Nephron progenitor cell (in vitro differentiated cells): ENCODE data around the gene ZBTB48.
A peak's percentile ranks its signal among the peaks of the same experiment; 100 is the strongest.

Source experiments
- DNase-seq: peaks from one replicate; pipeline ENCODE4 v3.0.0; 2021
- H3K27ac Mint-ChIP-seq: 2 replicates; pipeline ENCODE4 v1.8.0; 2021; ENCODE audit warnings: mild to moderate bottlenecking, moderate library complexity, mixed read lengths
- H3K27me3 Mint-ChIP-seq: 2 replicates; pipeline ENCODE4 v1.8.0; 2021; ENCODE audit warnings: mild to moderate bottlenecking, low read depth, mixed read lengths; ENCODE audit not compliant: poor library complexity
- H3K36me3 Mint-ChIP-seq: 2 replicates; pipeline ENCODE4 v1.8.0; 2021; ENCODE audit warnings: low read depth, mixed read lengths
- H3K4me1 Mint-ChIP-seq: 2 replicates; pipeline ENCODE4 v1.8.0; 2021; ENCODE audit warnings: mixed read lengths
- H3K4me3 Mint-ChIP-seq: 2 replicates; pipeline ENCODE4 v1.8.0; 2021; ENCODE audit warnings: mild to moderate bottlenecking, moderate library complexity, mixed read lengths
- H3K9me3 Mint-ChIP-seq: 2 replicates; pipeline ENCODE4 v1.8.0; 2021; ENCODE audit warnings: mild to moderate bottlenecking, moderate library complexity, mixed read lengths
- TF ChIP-seq, protein P1 (sequence below): fragments of 200-600 bp; sonication (generic); IDR thresholded peaks from 2 replicates; pipeline ENCODE4 v1.5.0; 2021; ENCODE audit warnings: antibody characterized with exemption

Gene ZBTB48

DNA sequence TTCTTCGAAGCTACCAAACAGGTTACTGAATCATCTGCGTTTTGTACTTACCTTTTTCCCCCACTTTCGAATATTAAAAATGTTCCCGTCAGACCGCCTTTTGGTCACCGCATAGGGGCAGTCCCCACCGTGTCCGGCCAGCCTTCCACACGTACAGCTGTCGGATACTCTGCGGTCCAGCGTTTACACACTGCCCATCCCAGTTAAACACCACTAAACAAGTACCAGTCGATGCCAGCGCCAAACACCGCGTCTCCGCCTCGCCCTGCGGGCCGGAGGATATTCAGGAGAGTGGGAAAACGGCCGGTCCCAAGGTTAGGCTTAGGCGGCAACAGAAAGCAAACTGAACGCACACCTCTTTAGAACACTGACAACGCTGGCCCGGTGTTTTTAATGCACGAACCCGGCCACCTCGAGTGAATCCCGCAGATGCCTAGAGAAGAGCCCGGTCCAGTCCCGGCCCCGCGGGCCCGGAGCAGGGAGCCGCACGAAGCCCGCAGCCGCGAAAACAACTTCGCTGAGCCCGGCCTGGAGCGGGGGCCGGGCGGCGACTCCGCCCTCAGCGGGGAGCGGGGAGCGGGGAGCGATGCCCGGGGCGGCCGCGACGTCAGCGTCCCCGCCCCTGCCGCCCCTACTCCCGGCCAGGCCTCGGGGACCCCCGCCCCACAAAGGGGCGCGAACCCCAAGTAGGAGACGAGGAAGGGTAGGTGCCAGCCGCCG is 33.0 kb downstream of the ZBTB48 start:
- peak overlapping the region; percentile 87 for H3K27ac Mint-ChIP-seq
- H3K4me1 Mint-ChIP-seq: peaks cover 34% of the 10 kb centered on the region
- H3K36me3 Mint-ChIP-seq: peaks cover 9% of the 10 kb centered on the region
- DNase-seq: no peak
- H3K4me3 Mint-ChIP-seq: peak overlapping the region; percentile 90
- no peaks in the 10 kb centered on the region for H3K9me3 Mint-ChIP-seq
- TF ChIP-seq, protein P1, sequence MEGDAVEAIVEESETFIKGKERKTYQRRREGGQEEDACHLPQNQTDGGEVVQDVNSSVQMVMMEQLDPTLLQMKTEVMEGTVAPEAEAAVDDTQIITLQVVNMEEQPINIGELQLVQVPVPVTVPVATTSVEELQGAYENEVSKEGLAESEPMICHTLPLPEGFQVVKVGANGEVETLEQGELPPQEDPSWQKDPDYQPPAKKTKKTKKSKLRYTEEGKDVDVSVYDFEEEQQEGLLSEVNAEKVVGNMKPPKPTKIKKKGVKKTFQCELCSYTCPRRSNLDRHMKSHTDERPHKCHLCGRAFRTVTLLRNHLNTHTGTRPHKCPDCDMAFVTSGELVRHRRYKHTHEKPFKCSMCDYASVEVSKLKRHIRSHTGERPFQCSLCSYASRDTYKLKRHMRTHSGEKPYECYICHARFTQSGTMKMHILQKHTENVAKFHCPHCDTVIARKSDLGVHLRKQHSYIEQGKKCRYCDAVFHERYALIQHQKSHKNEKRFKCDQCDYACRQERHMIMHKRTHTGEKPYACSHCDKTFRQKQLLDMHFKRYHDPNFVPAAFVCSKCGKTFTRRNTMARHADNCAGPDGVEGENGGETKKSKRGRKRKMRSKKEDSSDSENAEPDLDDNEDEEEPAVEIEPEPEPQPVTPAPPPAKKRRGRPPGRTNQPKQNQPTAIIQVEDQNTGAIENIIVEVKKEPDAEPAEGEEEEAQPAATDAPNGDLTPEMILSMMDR: no peak
- H3K27me3 Mint-ChIP-seq: peaks cover 3% of the 10 kb centered on the region

DNA sequence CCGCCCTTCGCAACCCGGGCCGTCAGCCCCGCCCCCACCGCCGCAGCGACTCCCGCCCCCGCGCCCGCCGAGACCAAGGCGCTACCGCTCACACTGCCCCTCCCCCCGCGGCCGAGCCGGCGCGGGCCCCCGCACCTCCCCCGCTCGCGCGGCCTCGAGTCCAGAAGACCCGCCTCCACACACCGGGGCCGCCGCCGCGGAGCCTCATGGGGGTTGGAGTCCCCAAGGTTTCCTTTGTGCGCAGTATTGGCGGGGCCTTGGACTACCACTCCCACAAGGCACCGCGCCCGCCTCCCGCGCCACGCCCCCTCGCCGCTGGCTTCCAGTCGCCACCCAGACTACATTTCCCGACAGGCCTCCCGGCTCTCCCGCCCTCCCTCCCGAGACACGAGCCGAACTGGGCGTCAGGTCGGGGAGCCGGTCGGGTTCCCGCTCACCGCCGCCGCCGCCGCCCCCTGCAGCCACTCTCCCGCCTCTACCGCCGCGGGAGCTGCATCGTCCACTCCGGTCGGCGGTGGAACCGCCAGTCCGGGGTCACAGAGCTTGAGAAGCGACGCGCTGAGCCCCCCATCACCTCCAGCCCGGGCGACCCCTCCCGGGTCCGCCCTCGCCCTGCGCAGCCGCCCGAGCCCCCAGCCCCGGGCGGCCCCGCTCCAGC is 33.7 kb downstream of the ZBTB48 start, which contains the start of gene PHF13:
PHF13 (plus strand) TSS at position 371 of the 658 bp plus-strand sequence. CDS start 336 bp downstream, outside the sequence.
- Mint-ChIP-seq H3K4me1 (peaks cover 34% of the 10 kb centered on the region), H3K9me3 (no peaks in the 10 kb centered on the region), H3K4me3 (peak within 1 kb of the TSS; percentile 90), H3K27ac (peak within 1 kb of the TSS; percentile 87), H3K36me3 (peaks cover 9% of the 10 kb centered on the region), H3K27me3 (peaks cover 3% of the 10 kb centered on the region)
- peak; percentile 100 for DNase-seq
- TF ChIP-seq, protein P1: no peak

DNA sequence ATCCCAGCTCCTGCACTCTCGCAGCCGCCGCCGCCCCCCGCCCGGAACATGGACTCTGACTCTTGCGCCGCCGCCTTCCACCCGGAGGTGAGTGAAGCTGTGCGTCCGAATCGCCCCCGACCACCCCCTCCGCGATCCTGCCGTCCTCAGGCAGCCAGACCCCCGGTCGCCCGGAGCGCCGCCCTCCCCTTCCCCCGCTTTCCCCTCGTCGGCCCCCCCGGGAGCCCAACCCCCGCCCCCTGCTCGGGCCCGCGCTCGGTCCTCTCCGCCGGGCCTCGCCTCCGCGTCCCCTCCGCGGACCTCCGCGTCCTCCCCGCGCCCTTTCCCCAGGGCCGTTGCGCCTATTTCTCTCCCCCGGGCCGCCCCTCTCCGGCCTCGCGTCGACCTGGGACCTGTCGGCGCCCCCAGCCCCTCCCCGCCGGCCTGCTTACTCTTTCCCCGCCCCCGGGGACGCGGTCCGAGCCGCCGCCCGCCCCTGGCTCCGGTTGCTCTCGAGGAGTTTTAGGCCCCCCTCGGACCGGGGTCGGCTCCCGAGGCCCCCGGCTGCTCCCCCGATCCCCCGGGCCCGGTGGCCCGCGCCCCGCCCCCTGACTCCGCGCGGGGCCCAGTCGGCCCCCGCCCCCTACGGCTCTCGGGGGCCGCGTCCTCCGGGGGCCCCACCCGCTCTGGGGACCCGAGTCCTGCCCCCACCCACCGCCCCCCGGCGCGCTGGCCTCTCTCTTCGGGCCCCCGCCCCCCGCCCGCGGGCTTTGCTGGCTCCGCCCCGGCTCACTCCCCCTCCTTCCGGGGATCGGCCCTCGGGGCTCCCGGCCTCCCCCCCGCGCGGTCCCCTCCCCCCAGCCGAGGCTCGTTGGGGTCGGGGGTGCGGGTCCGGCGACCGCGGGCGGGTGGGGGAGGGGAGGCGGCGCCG is 34.5 kb downstream of the ZBTB48 start:
- Mint-ChIP-seq H3K4me1 (peaks cover 33% of the 10 kb centered on the region), H3K27ac (no peak overlapping the region), H3K9me3 (no peaks in the 10 kb centered on the region), H3K27me3 (peaks cover 3% of the 10 kb centered on the region), H3K4me3 (peak overlapping the region; percentile 80), H3K36me3 (peaks cover 16% of the 10 kb centered on the region)
- TF ChIP-seq, protein P1: no peak
- DNase-seq: peak; percentile 72

DNA sequence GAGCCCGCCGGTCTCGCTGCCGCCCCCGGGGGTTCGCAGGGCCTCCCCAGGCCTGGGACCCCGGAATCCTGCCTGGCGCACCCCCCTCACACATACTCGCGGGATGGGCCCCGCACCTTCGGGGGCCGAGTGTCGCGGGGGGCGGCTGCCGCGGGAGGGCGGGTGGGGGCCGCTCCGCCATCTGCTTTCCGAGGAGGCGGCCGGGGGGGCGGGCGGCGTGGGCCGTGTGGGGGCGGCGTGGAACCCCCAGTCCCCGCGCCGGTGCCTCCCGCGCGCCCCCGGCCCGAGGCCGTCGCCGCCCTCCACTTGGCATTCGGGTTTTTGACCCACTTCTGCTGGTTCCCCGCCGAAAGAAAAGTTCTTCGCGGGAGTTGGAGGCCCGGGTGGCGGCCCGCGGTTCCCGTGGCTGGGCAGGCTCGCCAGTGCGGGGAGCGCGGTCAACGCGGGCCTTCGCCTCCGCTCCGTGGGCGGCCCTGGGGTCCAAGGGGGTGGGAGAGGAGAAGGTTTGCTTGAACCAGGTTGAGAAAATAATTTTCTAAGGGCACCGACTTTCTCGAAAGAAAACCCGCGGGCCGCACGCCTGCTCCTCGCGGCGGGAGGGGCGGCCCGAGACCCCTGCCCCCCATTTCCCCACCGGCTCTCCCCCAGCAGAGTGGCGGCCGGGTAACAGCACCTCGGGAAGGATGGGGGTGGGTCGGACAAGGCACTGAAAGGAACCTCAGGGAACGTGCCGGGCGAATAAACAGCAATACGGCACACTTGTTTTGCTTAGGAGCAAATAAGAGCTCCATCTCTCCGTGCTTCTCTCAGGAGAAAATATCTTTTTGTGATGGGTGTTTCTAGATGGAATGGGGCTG is 35.4 kb downstream of the ZBTB48 start:
- peak overlapping the region; percentile 94 for H3K27ac Mint-ChIP-seq
- H3K4me3 Mint-ChIP-seq: peak overlapping the region; percentile 88
- peaks cover 29% of the 10 kb centered on the region for H3K4me1 Mint-ChIP-seq
- H3K9me3 Mint-ChIP-seq: no peaks in the 10 kb centered on the region
- peaks cover 3% of the 10 kb centered on the region for H3K27me3 Mint-ChIP-seq
- DNase-seq: peak; percentile 51
- H3K36me3 Mint-ChIP-seq: peaks cover 24% of the 10 kb centered on the region
- TF ChIP-seq, protein P1: no peak

DNA sequence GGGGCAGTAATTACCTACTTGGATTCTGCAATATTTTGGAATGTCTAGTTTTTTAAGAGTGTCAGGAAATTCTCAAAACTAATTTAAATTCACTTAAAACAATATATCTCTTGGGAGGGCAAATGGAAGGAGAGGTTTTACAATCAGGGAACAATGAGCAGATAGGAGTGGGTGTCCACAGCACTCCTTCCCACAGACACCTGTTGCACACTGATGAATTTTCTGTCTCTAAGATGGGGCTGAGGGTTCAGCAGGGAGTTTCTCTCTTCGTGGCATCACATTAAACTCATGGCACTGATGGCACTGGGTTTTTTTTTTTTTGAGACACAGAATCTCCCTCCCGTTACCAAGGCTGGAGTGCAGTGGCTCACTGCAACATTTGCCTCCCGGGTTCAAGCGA is 39.3 kb downstream of the ZBTB48 start:
- Mint-ChIP-seq H3K4me1 (peaks cover 38% of the 10 kb centered on the region), H3K27ac (no peak overlapping the region), H3K9me3 (no peaks in the 10 kb centered on the region), H3K4me3 (no peak overlapping the region), H3K36me3 (peaks cover 50% of the 10 kb centered on the region), H3K27me3 (no peaks in the 10 kb centered on the region)
- TF ChIP-seq, protein P1: no peak
- DNase-seq: no peak
